Transverse colon (tissue), 4 donors: ENCODE measurements around the gene DOK7. TPM values are rescaled to one million over a fixed set of nuclear protein-coding genes. Genes with fewer than 3 reads are reported as not detected.

Source experiments
- DNase-seq: peaks from one replicate; pipeline ENCODE4 v3.0.0-alpha.2; 2019
- H3K27ac ChIP-seq, 4 donors: fragments of 200-600 bp; sonication (generic); 2 replicates each; pipeline ENCODE4 v1.5.1; 2016 to 2018; ENCODE audit warnings: inconsistent platforms in 4 of 4
- H3K27me3 ChIP-seq: fragments of 200-600 bp; sonication (generic); 2 replicates; pipeline ENCODE4 v1.5.1; 2017; ENCODE audit warnings: inconsistent platforms
- H3K36me3 ChIP-seq, 4 donors: fragments of 200-600 bp; sonication (generic); 2 replicates each; pipeline ENCODE4 v1.5.1; 2017 to 2019; ENCODE audit warnings: inconsistent platforms in 4 of 4
- H3K4me1 ChIP-seq, 4 donors: fragments of 200-600 bp; sonication (generic); 2 replicates each; pipeline ENCODE4 v1.5.1; 2017 to 2020; ENCODE audit warnings: inconsistent platforms in 4 of 4
- H3K4me3 ChIP-seq, 4 donors: fragments of 200-600 bp; sonication (generic); 1 replicate in 1 of 4; 2 replicates in 3 of 4; pipeline versions ENCODE4 v1.5.1 to v1.6.1; 2017 to 2019; ENCODE audit warnings: inconsistent platforms in 4 of 4
- H3K9me3 ChIP-seq, 2 donors: fragments of 200-600 bp; sonication (generic); 2 replicates each; pipeline ENCODE4 v1.5.1; 2017 to 2019; ENCODE audit warnings: inconsistent platforms in 2 of 2
- EP300 ChIP-seq: sonication (generic); formaldehyde crosslinking; IDR thresholded peaks from one replicate; pipeline ENCODE4 v1.6.1; 2017; ENCODE audit warnings: antibody characterized with exemption, low read depth
- POLR2A ChIP-seq: fragments of 450-650 bp; IDR thresholded peaks from one replicate; pipeline ENCODE4 v1.6.1; 2016; ENCODE audit warnings: antibody characterized with exemption, mild to moderate bottlenecking, moderate library complexity
- POLR2AphosphoS5 ChIP-seq, 3 donors: sonication (generic); formaldehyde crosslinking; IDR thresholded peaks; one replicate each; pipeline ENCODE4 v1.6.1; 2016; ENCODE audit warnings: antibody characterized with exemption in 3 of 3
- WGBS, 2 donors: methylation state at CpG; one replicate each; pipeline ENCODE4 v1.1.5; 2018; ENCODE audit warnings: low coverage in 1 of 2; 5-methylcytosine and 5-hydroxymethylcytosine counted together
- in situ Hi-C, 4 donors: fragments of 200-750 bp; cut with MboI; loops; one replicate each; pipeline versions ENCODE4 v1.15.0 to v1.15.1; 2017; ENCODE audit warnings: low sequenced_read_pairs in 3 of 4, low pct_ligation_motif_present in 1 of 4, low pct_unique_long_range_greater_than_20kb in 1 of 4
- intact Hi-C: fragments of 100-400 bp; cut with DNase I; formaldehyde crosslinking; loops from one replicate; pipeline ENCODE4 v1.15.1; 2023; ENCODE audit warnings: low total_unique reads
- total RNA-seq, 4 donors: library from RNA; depleted of rRNA; stranded (reverse); fragments of >200 nt; gene quantifications; one replicate each; pipeline ENCODE4 v1.1.0, GENCODE V29; 2016
- TF ChIP-seq, protein P1 (sequence below), 5 experiments: fragments of 200-600 bp in 3 of 5; fragments of 450-650 bp in 2 of 5; sonication (generic) in 3 of 5; IDR thresholded peaks; 1 replicate in 2 of 5; 2 replicates in 3 of 5; pipeline ENCODE4 v1.5.1; 2016 to 2017; ENCODE audit warnings: antibody characterized with exemption in 5 of 5, inconsistent platforms in 3 of 5, mild to moderate bottlenecking in 2 of 5, moderate library complexity in 1 of 5

The DOK7 gene
- total RNA-seq, 4 donors from 2014 or later: 0.27 to 0.95 TPM; not detected in 2

- Histone ChIP-seq H3K4me3 (no peak overlapping the region), H3K4me1 (no peaks in the 10 kb centered on the region), H3K27me3 (no peaks in the 10 kb centered on the region), H3K9me3 (no peaks in the 10 kb centered on the region), H3K27ac (no peak overlapping the region), H3K36me3 (peaks cover 0 to 75% (median 39%) of the 10 kb centered on the region in 4 donors)
- intact Hi-C loops: no loop called here
- 92% methylated on average over 12 of the region's 17 CpGs; no CpG with 5 or more reads in 1 of the 2 donors for WGBS, 2 donors
- DNase-seq: no peak
- in situ Hi-C loops: no loop called here
- TF ChIP-seq POLR2AphosphoS5 (IDR thresholded peaks at IDR 0.05) (no peak), POLR2A (no peak), EP300 (no peak)
- TF ChIP-seq, protein P1, sequence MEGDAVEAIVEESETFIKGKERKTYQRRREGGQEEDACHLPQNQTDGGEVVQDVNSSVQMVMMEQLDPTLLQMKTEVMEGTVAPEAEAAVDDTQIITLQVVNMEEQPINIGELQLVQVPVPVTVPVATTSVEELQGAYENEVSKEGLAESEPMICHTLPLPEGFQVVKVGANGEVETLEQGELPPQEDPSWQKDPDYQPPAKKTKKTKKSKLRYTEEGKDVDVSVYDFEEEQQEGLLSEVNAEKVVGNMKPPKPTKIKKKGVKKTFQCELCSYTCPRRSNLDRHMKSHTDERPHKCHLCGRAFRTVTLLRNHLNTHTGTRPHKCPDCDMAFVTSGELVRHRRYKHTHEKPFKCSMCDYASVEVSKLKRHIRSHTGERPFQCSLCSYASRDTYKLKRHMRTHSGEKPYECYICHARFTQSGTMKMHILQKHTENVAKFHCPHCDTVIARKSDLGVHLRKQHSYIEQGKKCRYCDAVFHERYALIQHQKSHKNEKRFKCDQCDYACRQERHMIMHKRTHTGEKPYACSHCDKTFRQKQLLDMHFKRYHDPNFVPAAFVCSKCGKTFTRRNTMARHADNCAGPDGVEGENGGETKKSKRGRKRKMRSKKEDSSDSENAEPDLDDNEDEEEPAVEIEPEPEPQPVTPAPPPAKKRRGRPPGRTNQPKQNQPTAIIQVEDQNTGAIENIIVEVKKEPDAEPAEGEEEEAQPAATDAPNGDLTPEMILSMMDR (IDR thresholded peaks at IDR 0.05): no peak
Observed at GRCh38 chr4:3514221-3514780, 51.2 kb downstream of the DOK7 start.

DNA sequence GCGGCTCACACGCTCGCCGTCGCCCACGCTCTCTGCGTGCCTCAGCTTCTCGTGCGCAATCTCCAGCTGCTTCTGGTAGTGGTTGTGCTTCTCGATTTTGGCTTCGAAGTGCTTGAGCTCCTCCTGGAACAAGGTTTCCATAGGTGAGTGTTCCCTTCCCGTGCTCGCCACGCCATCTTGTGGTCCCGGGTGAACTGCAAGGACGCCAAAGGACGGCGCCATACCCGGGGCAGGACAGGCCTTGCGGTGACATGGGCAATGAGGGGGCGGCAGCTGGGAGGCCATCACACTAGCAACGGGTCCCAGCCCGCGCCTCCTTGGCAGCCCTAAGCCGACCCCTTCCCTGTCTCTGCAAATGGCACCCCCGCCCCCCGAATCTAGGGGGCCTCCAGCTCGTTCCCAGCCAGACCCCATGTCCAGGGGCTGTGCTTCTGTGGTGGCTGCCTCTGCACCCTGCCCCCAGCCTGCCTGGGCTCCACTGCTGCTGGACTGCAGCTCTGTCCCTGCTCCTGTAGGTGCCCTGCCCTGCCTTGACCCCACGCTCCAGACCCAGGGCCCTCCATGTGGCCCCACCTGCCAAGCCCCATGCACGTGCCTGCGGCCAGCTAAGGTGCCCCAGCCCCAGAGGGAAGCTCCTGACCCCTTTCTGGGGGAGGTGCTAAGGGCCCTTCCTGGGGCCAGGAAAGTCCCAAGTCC, 51.8 kb downstream of the DOK7 start:
- Histone ChIP-seq H3K27ac (no peak overlapping the region), H3K4me1 (no peaks in the 10 kb centered on the region), H3K27me3 (no peaks in the 10 kb centered on the region), H3K9me3 (no peaks in the 10 kb centered on the region), H3K36me3 (peaks cover 0 to 78% (median 41%) of the 10 kb centered on the region in 4 donors), H3K4me3 (no peak overlapping the region)
- TF ChIP-seq, protein P1 (IDR thresholded peaks at IDR 0.05): no peak
- no peak for TF ChIP-seq POLR2A
- no peak for TF ChIP-seq POLR2AphosphoS5 (IDR thresholded peaks at IDR 0.05)
- no peak for TF ChIP-seq EP300
- in situ Hi-C loops (no loop called here), intact Hi-C loops (no loop called here)
- DNase-seq: no peak
- 96% methylated on average over 29 of the region's 31 CpGs; no CpG with 5 or more reads in 1 of the 2 donors for WGBS, 2 donors

DNA sequence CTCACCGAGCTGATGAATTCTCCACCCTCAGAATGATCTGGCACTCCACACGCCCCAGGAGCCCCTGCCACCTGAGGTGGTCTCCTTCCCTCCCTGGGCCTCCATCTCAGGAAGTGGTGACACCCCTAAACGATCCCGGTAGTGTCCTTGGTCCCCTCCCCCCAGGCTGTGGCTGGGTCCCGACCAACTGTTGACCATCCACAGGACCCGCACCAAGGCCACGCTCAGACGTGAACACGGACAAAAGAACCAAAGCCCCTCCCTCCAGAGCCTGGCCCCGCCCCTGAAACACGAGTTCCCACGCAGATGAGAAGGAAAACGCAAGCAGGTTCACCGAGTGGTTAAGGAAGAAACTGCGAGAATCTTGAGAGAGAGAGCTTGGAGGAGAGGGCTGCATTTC, 52.5 kb downstream of the DOK7 start:
- in situ Hi-C loops: no loop called here

More for the DNA sequence above, 52.5 kb downstream of the DOK7 start:
- Histone ChIP-seq H3K4me1 (no peaks in the 10 kb centered on the region), H3K36me3 (peaks cover 0 to 72% (median 38%) of the 10 kb centered on the region in 4 donors), H3K27ac (no peak overlapping the region), H3K4me3 (no peak overlapping the region), H3K27me3 (no peaks in the 10 kb centered on the region), H3K9me3 (no peaks in the 10 kb centered on the region)
- intact Hi-C loops: no loop called here
- WGBS, 2 donors: 75 to 84% methylated on average over 10 to 15 of the region's 15 CpGs
- no peak for DNase-seq
- TF ChIP-seq POLR2AphosphoS5 (IDR thresholded peaks at IDR 0.05) (no peak), EP300 (no peak), POLR2A (no peak)
- TF ChIP-seq, protein P1 (IDR thresholded peaks at IDR 0.05): no peak
